A549 (cell line): Measurements from ENCODE around the gene RMC1. TPM values are rescaled to one million over a fixed set of nuclear protein-coding genes. Genes with fewer than 3 reads are reported as not detected.

Source experiments
- ATAC-seq, 2 experiments: fragments of 200-7000 bp in 1 of 2; fragments of >200 bp in 1 of 2; cut with Nextera tagmentation in 1 of 2; cut with Tn5 transposase in 1 of 2; 3 replicates each; pipeline versions ENCODE4 v1.8.0 to v1.9.1; 2018 to 2020; ENCODE audit warnings: mild to moderate bottlenecking in 1 of 2, moderate library complexity in 1 of 2
- CTCF ChIA-PET: fragments of 300-600 bp; sonication (Branson Sonifier 250); formaldehyde crosslinking; extraction: SDS; loops from one replicate; lab custom pipeline; 2021; ENCODE audit warnings: antibody characterized with exemption, inconsistent platforms; lab: Yijun Ruan, JAX
- POLR2A ChIA-PET: fragments of 350-600 bp; formaldehyde crosslinking; extraction: SDS; loops from one replicate; lab custom pipeline; 2021; ENCODE audit warnings: antibody characterized with exemption, inconsistent platforms; lab: Yijun Ruan, JAX
- DNase-seq, 2 experiments: peaks; one replicate each; pipeline versions ENCODE4 v3.0.0 to v3.0.0-alpha.2; 2011 to 2016; ENCODE audit warnings: low read depth in 1 of 2, low spot score in 1 of 2
- FAIRE-seq: peaks from 2 replicates; lab custom pipeline; 2011; peaks lifted over from hg19 to GRCh38; lab: Jason Lieb, UNC
- H3K27ac ChIP-seq, 2 experiments: fragments of >200 bp; sonication (Bioruptor Twin); formaldehyde crosslinking; 3 replicates each; pipeline ENCODE4 v1.5.1; 2016 to 2017
- H3K4me1 ChIP-seq: fragments of >200 bp; sonication (Bioruptor Twin); formaldehyde crosslinking; 3 replicates; pipeline ENCODE4 v1.6.1; 2016
- H3K4me2 ChIP-seq: fragments of >200 bp; sonication (Bioruptor Twin); formaldehyde crosslinking; 3 replicates; pipeline ENCODE4 v1.6.1; 2016
- H3K4me3 ChIP-seq: fragments of >200 bp; sonication (Bioruptor Twin); formaldehyde crosslinking; 3 replicates; pipeline ENCODE4 v1.5.1; 2016
- H3K9me3 ChIP-seq: fragments of >200 bp; sonication (Bioruptor Twin); formaldehyde crosslinking; 3 replicates; pipeline ENCODE4 v1.6.1; 2016
- BCL3 ChIP-seq: fragments of >200 bp; sonication (Bioruptor Twin); formaldehyde crosslinking; IDR thresholded peaks from 3 replicates; pipeline ENCODE4 v1.6.1; 2016
- CHD2 ChIP-seq: fragments of 150-350 bp; IDR thresholded peaks from 2 replicates; pipeline ENCODE4 v1.6.1; 2014; ENCODE audit warnings: low read length; ENCODE audit not compliant: partially characterized antibody
- CHD4 ChIP-seq: fragments of 200-600 bp; sonication (generic); IDR thresholded peaks from 2 replicates; pipeline ENCODE4 v1.6.1; 2016; ENCODE audit warnings: antibody characterized with exemption, mild to moderate bottlenecking, borderline replicate concordance
- CTCF ChIP-seq: fragments of >200 bp; sonication (Bioruptor Twin); formaldehyde crosslinking; IDR thresholded peaks from 3 replicates; pipeline ENCODE4 v1.5.1; 2016
- E2F6 ChIP-seq: IDR thresholded peaks from 2 replicates; pipeline ENCODE4 v1.6.1; 2012; ENCODE audit warnings: low read depth, borderline replicate concordance
- EHF ChIP-seq: fragments of 250-450 bp; sonication (Bioruptor Pico); IDR thresholded peaks from 2 replicates; pipeline ENCODE4 v1.5.0; 2020; ENCODE audit warnings: mild to moderate bottlenecking
- ELK1 ChIP-seq: fragments of 150-350 bp; IDR thresholded peaks from 2 replicates; pipeline ENCODE4 v1.6.1; 2014; ENCODE audit warnings: low read depth, mild to moderate bottlenecking, low read length
- EP300 ChIP-seq, 2 experiments: fragments of >200 bp; sonication (Bioruptor Twin); formaldehyde crosslinking; IDR thresholded peaks; 2 replicates in 1 of 2; 3 replicates in 1 of 2; pipeline ENCODE4 v1.6.1; 2016 to 2017
- FOSB ChIP-seq: fragments of 250-450 bp; sonication (Bioruptor Pico); IDR thresholded peaks from 2 replicates; pipeline ENCODE4 v1.5.0; 2020; ENCODE audit warnings: mild to moderate bottlenecking, moderate library complexity
- HOXA7 ChIP-seq: fragments of 250-450 bp; sonication (Bioruptor Pico); IDR thresholded peaks from 2 replicates; pipeline ENCODE4 v1.5.0; 2020; ENCODE audit warnings: mild to moderate bottlenecking, moderate library complexity
- JUNB ChIP-seq: fragments of >200 bp; sonication (Bioruptor Twin); formaldehyde crosslinking; IDR thresholded peaks from 2 replicates; pipeline ENCODE4 v1.6.1; 2016
- MAFK ChIP-seq: fragments of 450-650 bp; IDR thresholded peaks from 2 replicates; pipeline ENCODE4 v1.6.1; 2014; ENCODE audit not compliant: partially characterized antibody
- MAX ChIP-seq: IDR thresholded peaks from 2 replicates; pipeline ENCODE4 v1.6.1; 2012
- NFE2L2 ChIP-seq: fragments of 150-350 bp; conservative IDR thresholded peaks from 2 replicates; pipeline ENCODE4 v1.6.1; 2014; ENCODE audit warnings: low read length
- NPAS2 ChIP-seq: fragments of 250-450 bp; sonication (Bioruptor Pico); IDR thresholded peaks from 2 replicates; pipeline ENCODE4 v1.8.0; 2022; ENCODE audit warnings: mild to moderate bottlenecking, moderate library complexity, borderline replicate concordance
- PHF8 ChIP-seq: fragments of 200-600 bp; sonication (generic); IDR thresholded peaks from 2 replicates; pipeline ENCODE4 v1.6.1; 2016; ENCODE audit warnings: low read depth, mild to moderate bottlenecking, antibody characterized with exemption, moderate library complexity, borderline replicate concordance
- POLR2AphosphoS2 ChIP-seq: conservative IDR thresholded peaks from 2 replicates; pipeline ENCODE4 v1.6.1; 2012; ENCODE audit warnings: low read length, improper control_type of control experiment, inconsistent platforms
- RARB ChIP-seq: fragments of 250-450 bp; sonication (Bioruptor Pico); IDR thresholded peaks from 2 replicates; pipeline ENCODE4 v1.8.0; 2021; ENCODE audit warnings: mild to moderate bottlenecking, moderate library complexity
- RNF2 ChIP-seq: fragments of 200-600 bp; sonication (generic); IDR thresholded peaks from 2 replicates; pipeline ENCODE4 v1.6.1; 2016; ENCODE audit warnings: low read depth, mild to moderate bottlenecking, antibody characterized with exemption, moderate library complexity, borderline replicate concordance
- SMC3 ChIP-seq: fragments of >200 bp; sonication (Bioruptor Twin); formaldehyde crosslinking; IDR thresholded peaks from 3 replicates; pipeline ENCODE4 v1.6.1; 2018; ENCODE audit warnings: inconsistent platforms
- SREBF2 ChIP-seq: fragments of 450-650 bp; IDR thresholded peaks from 2 replicates; pipeline ENCODE4 v1.6.1; 2014; ENCODE audit warnings: mild to moderate bottlenecking, moderate library complexity
- USF2 ChIP-seq: fragments of 450-650 bp; IDR thresholded peaks from 2 replicates; pipeline ENCODE4 v1.6.1; 2014; ENCODE audit warnings: antibody characterized with exemption
- ZC3H11A ChIP-seq: fragments of 450-650 bp; IDR thresholded peaks from 2 replicates; pipeline ENCODE4 v1.6.1; 2014; ENCODE audit warnings: antibody characterized with exemption, mild to moderate bottlenecking
- ZSCAN20 ChIP-seq: fragments of 250-450 bp; sonication (Bioruptor Pico); IDR thresholded peaks from 2 replicates; pipeline ENCODE4 v1.8.0; 2022; ENCODE audit warnings: mild to moderate bottlenecking, moderate library complexity
- WGBS: methylation state at CpG from one replicate; pipeline ENCODE4 v1.1.6; 2017; ENCODE audit errors: missing lambda C conversion rate; 5-methylcytosine and 5-hydroxymethylcytosine counted together
- polyA plus RNA-seq, 4 experiments: library from polyadenylated mRNA; depleted of rRNA in 3 of 4; stranded (reverse); fragments of >200 nt; fragmentation: RNase III in 1 of 4; extraction: RNeasy Plus Mini Kit Qiagen cat#74134 plus additional on column Dnase treatment in 1 of 4; gene quantifications; 2 replicates in 3 of 4; 3 replicates in 1 of 4; pipeline ENCODE4 v1.2.3, GENCODE V29; 2011 to 2017
- TF ChIP-seq, protein P1 (sequence below): fragments of 250-450 bp; sonication (Bioruptor Pico); IDR thresholded peaks from 2 replicates; pipeline ENCODE4 v1.5.0; 2020; ENCODE audit warnings: low read depth, mild to moderate bottlenecking, moderate library complexity

The RMC1 gene
- polyA plus RNA-seq, 2 of the 4 experiments (the other 2 are of a cell fraction): 15.7 to 17.5 TPM

- TF ChIP-seq SMC3 (no peak), POLR2AphosphoS2 (no peak), NPAS2 (CRISPR knock-in tag) (no peak), CHD4 (no peak), USF2 (no peak), PHF8 (no peak), RARB (no peak), EHF (CRISPR knock-in tag) (no peak), FOSB (no peak), ZSCAN20 (CRISPR knock-in tag) (no peak), ZC3H11A (no peak), SREBF2 (no peak), MAX (no peak)
- TF ChIP-seq, protein P1, sequence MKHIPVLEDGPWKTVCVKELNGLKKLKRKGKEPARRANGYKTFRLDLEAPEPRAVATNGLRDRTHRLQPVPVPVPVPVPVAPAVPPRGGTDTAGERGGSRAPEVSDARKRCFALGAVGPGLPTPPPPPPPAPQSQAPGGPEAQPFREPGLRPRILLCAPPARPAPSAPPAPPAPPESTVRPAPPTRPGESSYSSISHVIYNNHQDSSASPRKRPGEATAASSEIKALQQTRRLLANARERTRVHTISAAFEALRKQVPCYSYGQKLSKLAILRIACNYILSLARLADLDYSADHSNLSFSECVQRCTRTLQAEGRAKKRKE (CRISPR knock-in tag): no peak
- ATAC-seq (no peak), FAIRE-seq (no peak), DNase-seq (no peak)
- ChIA-PET POLR2A (no interaction called here), CTCF (interaction anchor here (1.6 kb wide), 1 partner anchor 131 kb away, joined by 4 read pairs; no protein-coding TSS in a partner anchor)
- Histone ChIP-seq H3K27ac (no peak overlapping the region), H3K4me2 (no peak overlapping the region), H3K4me3 (no peak overlapping the region), H3K9me3 (no peaks in the 10 kb centered on the region), H3K4me1 (peaks cover 15% of the 10 kb centered on the region; the same call in 2 of the 3 replicates)
- 86% methylated on average over 4 of the region's 4 CpGs for WGBS
Observed at GRCh38 chr18:23573020-23573419, 69.7 kb downstream of the RMC1 start.

DNA sequence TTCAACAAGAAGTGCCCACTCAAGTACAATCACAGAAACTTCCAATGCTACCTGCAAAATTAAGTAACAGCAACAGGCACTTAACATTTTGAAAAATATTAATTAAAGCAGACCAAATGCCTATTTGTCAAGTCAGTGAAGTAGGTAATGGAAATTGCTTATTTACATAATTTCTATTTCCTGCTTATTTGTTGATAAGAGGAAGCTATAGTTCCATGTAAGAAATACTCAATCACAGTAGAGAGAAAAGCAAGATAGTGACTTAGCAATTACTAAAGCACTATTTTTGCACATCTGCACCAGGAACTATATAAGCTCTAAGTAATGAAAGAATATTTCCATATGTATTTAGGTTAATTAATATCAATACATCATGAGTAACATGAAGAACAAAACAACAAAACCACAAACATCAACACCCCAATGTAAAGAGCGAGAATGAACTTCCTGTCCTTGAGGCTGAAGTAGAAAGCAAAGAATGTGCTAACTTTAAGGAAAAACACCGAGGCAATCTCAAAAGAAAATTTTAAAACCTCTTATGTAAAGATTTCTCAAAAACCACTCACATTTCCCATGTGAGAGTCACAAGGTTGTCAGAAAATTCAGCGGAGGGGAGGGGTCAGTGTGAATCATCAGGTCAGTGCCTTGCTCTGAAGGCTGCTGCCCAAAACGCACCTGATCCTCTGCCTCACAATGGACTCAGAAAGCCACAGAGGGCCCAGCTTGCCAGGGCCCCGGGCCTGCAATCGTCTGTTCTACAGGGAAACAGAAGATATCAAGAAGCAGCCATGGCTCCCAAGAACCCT is 70.5 kb downstream of the RMC1 start:
- H3K4me1 ChIP-seq: peaks cover 15% of the 10 kb centered on the region; the same call in 2 of the 3 replicates
- TF ChIP-seq BCL3 (no peak), ELK1 (no peak), MAFK (no peak), HOXA7 (CRISPR knock-in tag) (no peak), EP300 (IDR thresholded peaks at IDR 0.05) (no peak), JUNB (no peak), RNF2 (no peak), ZSCAN20 (CRISPR knock-in tag) (no peak), NFE2L2 (no peak), CTCF (no peak), E2F6 (no peak), PHF8 (no peak), CHD2 (no peak), EHF (CRISPR knock-in tag) (no peak), NPAS2 (CRISPR knock-in tag) (no peak)
- TF ChIP-seq, protein P1 (CRISPR knock-in tag): no peak
- no peak for FAIRE-seq
- no peak overlapping the region for H3K4me3 ChIP-seq
- no peaks in the 10 kb centered on the region for H3K9me3 ChIP-seq
- DNase-seq: no peak
- WGBS: 52% methylated on average over 6 of the region's 6 CpGs
- H3K27ac ChIP-seq: peak overlapping the region in 1 of 2 experiments; percentile 21; a peak in 2 of 6 replicates
- peak overlapping the region; percentile 46 for H3K4me2 ChIP-seq
- POLR2A ChIA-PET: no interaction called here
- ATAC-seq: peak; percentile 34 to 49; a peak in 3 of 6 replicates
- CTCF ChIA-PET: interaction anchor here (0.7 kb wide), 1 partner anchor 282 kb away, joined by 3 read pairs; no protein-coding TSS in a partner anchor
